GM21390 (cell line): ENCODE data around the gene C2CD4B.

ENCODE experiments used
- ATAC-seq: cut with Tn5 transposase; IDR thresholded peaks from one replicate; pipeline ENCODE4 v1.9.1; 2021; ENCODE audit not compliant: unreplicated experiment

Gene C2CD4B

GRCh38 chr15:62165104-62165792 lies at the start of gene C2CD4B:
Gene C2CD4B, minus strand, starts transcription at chr15:62165285. Its CDS starts 301 bp downstream, at chr15:62164984.
- no peak for ATAC-seq

- no peak for ATAC-seq
Observed at GRCh38 chr15:62212741-62213140, 47.7 kb upstream of the C2CD4B start.

- no peak for ATAC-seq
Observed at GRCh38 chr15:62211348-62211747, 46.3 kb upstream of the C2CD4B start.

GRCh38 chr15:62209821-62210220 lies 44.7 kb upstream of the C2CD4B start:
- no peak for ATAC-seq

- no peak for ATAC-seq
Observed at GRCh38 chr15:62209322-62209721, 44.2 kb upstream of the C2CD4B start.

- no peak for ATAC-seq
Observed at GRCh38 chr15:62208884-62209283, 43.8 kb upstream of the C2CD4B start.

- ATAC-seq = no peak
Observed at GRCh38 chr15:62208367-62208766, 43.3 kb upstream of the C2CD4B start.

- ATAC-seq = no peak
Observed at GRCh38 chr15:62190675-62191074, 25.6 kb upstream of the C2CD4B start.

- no peak for ATAC-seq
Observed at GRCh38 chr15:62190274-62190673, 25.2 kb upstream of the C2CD4B start.

GRCh38 chr15:62188744-62189143 lies 23.7 kb upstream of the C2CD4B start:
- no peak for ATAC-seq

- ATAC-seq = no peak
Observed at GRCh38 chr15:62187910-62188309, 22.8 kb upstream of the C2CD4B start.

- ATAC-seq = no peak
Observed at GRCh38 chr15:62187425-62187824, 22.3 kb upstream of the C2CD4B start.

- ATAC-seq = no peak
Observed at GRCh38 chr15:62186578-62186977, 21.5 kb upstream of the C2CD4B start.

- no peak for ATAC-seq
Observed at GRCh38 chr15:62183130-62183529, 18.0 kb upstream of the C2CD4B start.

- ATAC-seq = no peak
Observed at GRCh38 chr15:62173215-62173614, 8.1 kb upstream of the C2CD4B start.

GRCh38 chr15:62171882-62172281 lies 6.8 kb upstream of the C2CD4B start:
- no peak for ATAC-seq

- ATAC-seq = no peak
Observed at GRCh38 chr15:62165793-62166375, 799 bp upstream of the C2CD4B start.

GRCh38 chr15:62164396-62165103 lies 535 bp downstream of the C2CD4B start:
- ATAC-seq = no peak

- ATAC-seq = no peak
Observed at GRCh38 chr15:62164014-62164395, 1.1 kb downstream of the C2CD4B start.

- no peak for ATAC-seq
Observed at GRCh38 chr15:62163397-62164013, 1.6 kb downstream of the C2CD4B start.

GRCh38 chr15:62153228-62153627 lies 11.9 kb downstream of the C2CD4B start:
- ATAC-seq = no peak

- no peak for ATAC-seq
Observed at GRCh38 chr15:62150445-62150844, 14.6 kb downstream of the C2CD4B start.
